ENCODE measurements around the gene RPL37.

- TF ChIP-seq ZFP69B (tag by site-specific recombination; IDR thresholded peaks at IDR 0.05) (no peak), CTCF (tag by site-specific recombination; IDR thresholded peaks at IDR 0.05) (no peak), PBX3 (CRISPR knock-in tag; IDR thresholded peaks at IDR 0.05) (no peak), ZEB2 (tag by site-specific recombination; IDR thresholded peaks at IDR 0.05) (no peak), ZNF433 (tag by site-specific recombination; IDR thresholded peaks at IDR 0.05; ENCODE audit: low read depth) (no peak), ZNF292 (tag by site-specific recombination; IDR thresholded peaks at IDR 0.05; ENCODE audit: borderline replicate concordance, low read depth) (no peak), ZNF747 (tag by site-specific recombination; IDR thresholded peaks at IDR 0.05) (no peak), PRDM10 (tag by site-specific recombination; IDR thresholded peaks at IDR 0.05) (no peak), KLF1 (tag by site-specific recombination; IDR thresholded peaks at IDR 0.05) (no peak)
These were observed 6.0 kb downstream of the RPL37 start for GRCh38 chr5:40828690-40829661.

All from HEK293 (cell line).